ENCODE results near the gene HCLS1. TPM values are rescaled to one million over a fixed set of nuclear protein-coding genes. Genes with fewer than 3 reads are reported as not detected.

The HCLS1 gene
- total RNA-seq, 4 donors from 2014 or later, result 64.7 to 99.3 (median 83.0) TPM

DNA sequence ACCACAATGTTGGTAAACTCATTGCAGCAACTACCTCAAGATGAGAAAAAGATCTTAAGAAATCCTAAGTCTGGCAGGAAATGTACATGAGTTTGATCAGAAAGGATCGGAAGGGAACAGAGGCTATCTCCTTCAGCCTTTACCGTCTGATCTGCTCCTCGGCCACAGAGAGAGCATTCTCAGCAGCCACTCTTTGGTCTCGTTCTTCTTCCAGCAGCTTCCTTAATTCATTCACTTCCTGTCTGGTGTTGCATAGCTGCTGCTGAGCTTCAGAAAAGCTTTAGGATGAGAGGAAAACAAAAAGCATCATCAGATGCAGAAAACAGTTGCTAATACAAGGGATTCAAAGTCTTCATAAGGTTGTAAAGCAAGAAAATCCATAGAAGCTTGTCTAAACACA lies 6.6 kb upstream of the HCLS1 start:
- H3K9me3 ChIP-seq, result no peaks in the 10 kb centered on the region
- peaks cover 0 to 6% (median 0%) of the 10 kb centered on the region in 4 donors for H3K4me1 ChIP-seq
- no peak for DNase-seq (ENCODE audit: low spot score in 2 of 2)
- H3K27me3 ChIP-seq, result no peaks in the 10 kb centered on the region
- peak overlapping the region in 1 of 4 donors; percentile 4 for H3K27ac ChIP-seq
- no peak overlapping the region for H3K4me3 ChIP-seq
- peaks cover 0 to 99% (median 22%) of the 10 kb centered on the region in 3 donors for H3K36me3 ChIP-seq
- WGBS, 2 donors, result 73 to 74% methylated on average over 4 of the region's 4 CpGs
- TF ChIP-seq EP300 (IDR thresholded peaks at IDR 0.05), result no peak
- TF ChIP-seq, protein P1, sequence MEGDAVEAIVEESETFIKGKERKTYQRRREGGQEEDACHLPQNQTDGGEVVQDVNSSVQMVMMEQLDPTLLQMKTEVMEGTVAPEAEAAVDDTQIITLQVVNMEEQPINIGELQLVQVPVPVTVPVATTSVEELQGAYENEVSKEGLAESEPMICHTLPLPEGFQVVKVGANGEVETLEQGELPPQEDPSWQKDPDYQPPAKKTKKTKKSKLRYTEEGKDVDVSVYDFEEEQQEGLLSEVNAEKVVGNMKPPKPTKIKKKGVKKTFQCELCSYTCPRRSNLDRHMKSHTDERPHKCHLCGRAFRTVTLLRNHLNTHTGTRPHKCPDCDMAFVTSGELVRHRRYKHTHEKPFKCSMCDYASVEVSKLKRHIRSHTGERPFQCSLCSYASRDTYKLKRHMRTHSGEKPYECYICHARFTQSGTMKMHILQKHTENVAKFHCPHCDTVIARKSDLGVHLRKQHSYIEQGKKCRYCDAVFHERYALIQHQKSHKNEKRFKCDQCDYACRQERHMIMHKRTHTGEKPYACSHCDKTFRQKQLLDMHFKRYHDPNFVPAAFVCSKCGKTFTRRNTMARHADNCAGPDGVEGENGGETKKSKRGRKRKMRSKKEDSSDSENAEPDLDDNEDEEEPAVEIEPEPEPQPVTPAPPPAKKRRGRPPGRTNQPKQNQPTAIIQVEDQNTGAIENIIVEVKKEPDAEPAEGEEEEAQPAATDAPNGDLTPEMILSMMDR (IDR thresholded peaks at IDR 0.05), result no peak
- TF ChIP-seq POLR2A (IDR thresholded peaks at IDR 0.05), result no peak

DNA sequence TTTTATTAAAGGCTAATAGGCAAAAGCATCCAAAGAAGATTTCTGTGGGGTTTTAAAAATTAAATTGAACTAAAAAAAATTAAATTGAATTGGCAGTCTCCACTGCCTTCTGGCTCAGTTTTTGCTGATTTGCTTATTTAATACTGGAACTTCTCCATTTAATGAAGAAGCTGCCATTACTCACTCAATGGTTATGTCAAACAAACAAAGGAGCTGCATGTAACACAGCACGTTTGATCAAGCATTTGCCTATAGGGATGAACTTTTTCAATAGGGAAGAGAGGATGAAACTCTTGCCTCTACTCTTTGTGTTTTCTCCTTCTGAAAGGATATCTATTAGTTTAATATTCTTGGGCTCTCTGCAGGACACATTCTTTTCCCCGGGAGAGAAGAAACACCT lies 4.8 kb upstream of the HCLS1 start:
- Histone ChIP-seq H3K27me3 (no peaks in the 10 kb centered on the region), H3K4me3 (no peak overlapping the region), H3K4me1 (peaks cover 0 to 6% (median 0%) of the 10 kb centered on the region in 4 donors), H3K36me3 (peaks cover 0 to 89% (median 13%) of the 10 kb centered on the region in 3 donors), H3K9me3 (no peaks in the 10 kb centered on the region), H3K27ac (no peak overlapping the region)
- WGBS, 2 donors, result 77 to 89% methylated on average over 2 of the region's 2 CpGs
- no peak for TF ChIP-seq EP300 (IDR thresholded peaks at IDR 0.05)
- TF ChIP-seq POLR2A (IDR thresholded peaks at IDR 0.05), result no peak
- TF ChIP-seq, protein P1 (IDR thresholded peaks at IDR 0.05), result no peak
- DNase-seq (ENCODE audit: low spot score in 2 of 2), result no peak

DNA sequence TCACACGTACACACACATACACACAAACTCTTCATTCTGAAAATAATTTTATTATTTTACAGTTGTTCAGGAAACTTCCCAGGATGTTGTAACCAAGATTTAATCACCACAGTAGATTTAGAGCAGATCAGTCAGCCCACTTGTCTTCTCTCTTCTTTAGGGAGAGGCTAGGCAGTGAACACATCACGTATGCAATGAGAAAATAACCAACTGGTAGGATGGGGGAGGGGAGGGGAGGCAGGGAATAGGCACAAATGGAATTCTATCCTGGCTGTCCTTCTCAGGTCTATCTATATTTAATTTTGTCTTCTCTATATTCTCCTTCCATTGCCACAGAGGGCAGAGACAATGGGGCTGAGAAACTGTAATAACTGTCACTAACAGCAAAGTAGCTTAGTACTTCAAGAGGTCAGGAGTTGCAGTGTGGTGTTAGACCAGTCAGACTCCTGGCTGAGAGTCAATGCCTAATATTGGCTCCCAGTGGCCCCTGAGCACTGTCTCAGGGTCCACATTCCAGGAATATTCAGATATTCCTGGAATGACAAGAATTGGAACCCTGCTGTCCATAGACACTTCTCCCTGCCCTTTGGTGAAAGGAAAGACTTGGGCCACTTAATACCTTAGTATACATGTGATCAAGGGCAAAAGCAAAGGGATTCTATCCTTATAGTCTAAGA lies 2.6 kb upstream of the HCLS1 start:
- Histone ChIP-seq H3K36me3 (peaks cover 0 to 67% (median 13%) of the 10 kb centered on the region in 3 donors), H3K27ac (no peak overlapping the region), H3K27me3 (no peaks in the 10 kb centered on the region), H3K4me1 (peaks cover 0 to 10% (median 0%) of the 10 kb centered on the region in 4 donors), H3K4me3 (no peak overlapping the region), H3K9me3 (no peaks in the 10 kb centered on the region)
- TF ChIP-seq POLR2A (IDR thresholded peaks at IDR 0.05), result no peak
- TF ChIP-seq, protein P1 (IDR thresholded peaks at IDR 0.05), result no peak
- TF ChIP-seq EP300 (IDR thresholded peaks at IDR 0.05), result no peak
- no peak for DNase-seq (ENCODE audit: low spot score in 2 of 2)
- WGBS, 2 donors, result 62 to 87% methylated on average over 2 of the region's 2 CpGs

DNA sequence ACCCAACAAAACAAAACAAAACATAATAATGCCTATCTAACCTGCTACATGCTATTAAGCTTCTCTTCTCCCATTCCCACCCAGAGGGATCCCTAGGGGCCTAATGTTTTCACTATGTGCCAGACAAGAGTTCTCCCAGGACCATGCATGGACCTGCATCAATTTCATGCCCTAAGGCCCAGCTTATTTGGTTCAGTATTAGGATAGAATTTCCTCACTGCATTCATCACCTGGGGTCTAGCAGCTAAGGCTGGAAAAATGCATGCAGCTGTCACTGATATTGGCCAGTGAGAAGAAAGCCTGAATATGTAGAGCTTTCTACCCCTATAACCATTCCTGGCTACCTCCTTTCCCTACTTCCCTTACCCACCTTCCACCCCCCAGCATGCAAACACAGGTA lies 2.0 kb upstream of the HCLS1 start:
- peaks cover 0 to 62% (median 14%) of the 10 kb centered on the region in 3 donors for H3K36me3 ChIP-seq
- TF ChIP-seq EP300 (IDR thresholded peaks at IDR 0.05) (no peak), POLR2A (IDR thresholded peaks at IDR 0.05) (no peak)
- TF ChIP-seq, protein P1 (IDR thresholded peaks at IDR 0.05), result no peak

DNA sequence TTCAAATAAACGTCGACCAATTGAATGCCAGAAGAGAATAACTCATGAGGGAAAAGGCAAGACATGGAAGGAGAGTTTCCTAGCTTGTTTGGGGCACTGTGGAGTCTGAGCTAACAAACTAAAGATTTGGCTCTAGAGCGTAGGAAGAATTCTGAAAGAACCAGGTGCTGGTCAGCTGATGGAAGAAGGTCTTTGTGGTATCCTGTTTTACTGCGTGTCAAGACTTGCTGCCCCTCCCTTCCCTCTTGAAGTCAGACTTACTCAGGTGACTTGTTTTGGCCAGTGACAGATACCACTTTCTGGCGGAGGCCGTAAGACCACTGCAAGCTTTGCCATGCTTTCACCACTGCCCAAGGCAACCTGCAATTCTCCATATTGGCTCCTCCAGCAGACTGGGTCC lies 673 bp upstream of the HCLS1 start:
- peaks cover 0 to 10% (median 0%) of the 10 kb centered on the region in 4 donors for H3K4me1 ChIP-seq
- TF ChIP-seq, protein P1 (IDR thresholded peaks at IDR 0.05), result no peak
- no peak for TF ChIP-seq POLR2A (IDR thresholded peaks at IDR 0.05)
- TF ChIP-seq EP300 (IDR thresholded peaks at IDR 0.05), result no peak
- H3K4me3 ChIP-seq, result no peak overlapping the region
- H3K9me3 ChIP-seq, result no peaks in the 10 kb centered on the region
- peak overlapping the region in 3 of 4 donors; percentile 41 to 85 (median 65) for H3K27ac ChIP-seq
- WGBS, 2 donors, result 85 to 86% methylated on average over 6 of the region's 6 CpGs
- no peak for DNase-seq (ENCODE audit: low spot score in 2 of 2)
- no peaks in the 10 kb centered on the region for H3K27me3 ChIP-seq
- H3K36me3 ChIP-seq, result peaks cover 0 to 48% (median 4%) of the 10 kb centered on the region in 3 donors

More for the DNA sequence above, 2.0 kb upstream of the HCLS1 start:
- Histone ChIP-seq H3K27ac (no peak overlapping the region), H3K9me3 (no peaks in the 10 kb centered on the region), H3K27me3 (no peaks in the 10 kb centered on the region), H3K4me1 (peaks cover 0 to 10% (median 0%) of the 10 kb centered on the region in 4 donors), H3K4me3 (no peak overlapping the region)
- DNase-seq (ENCODE audit: low spot score in 2 of 2), result no peak

All from tibial nerve (tissue), 4 donors.